HepG2 (cell line): ENCODE data around the gene TAPBP.

Source experiments
- MTA1 ChIP-seq: sonication (generic); formaldehyde crosslinking; IDR thresholded peaks from 2 replicates; pipeline ENCODE4 v1.4.0; 2020; ENCODE audit warnings: missing genetic modification reagents, mild to moderate bottlenecking, borderline replicate concordance
- TF ChIP-seq, protein P1 (sequence below): sonication (generic); formaldehyde crosslinking; IDR thresholded peaks from 2 replicates; pipeline ENCODE4 v1.5.0; 2020; ENCODE audit warnings: mild to moderate bottlenecking, missing genetic modification reagents, moderate library complexity

DNA sequence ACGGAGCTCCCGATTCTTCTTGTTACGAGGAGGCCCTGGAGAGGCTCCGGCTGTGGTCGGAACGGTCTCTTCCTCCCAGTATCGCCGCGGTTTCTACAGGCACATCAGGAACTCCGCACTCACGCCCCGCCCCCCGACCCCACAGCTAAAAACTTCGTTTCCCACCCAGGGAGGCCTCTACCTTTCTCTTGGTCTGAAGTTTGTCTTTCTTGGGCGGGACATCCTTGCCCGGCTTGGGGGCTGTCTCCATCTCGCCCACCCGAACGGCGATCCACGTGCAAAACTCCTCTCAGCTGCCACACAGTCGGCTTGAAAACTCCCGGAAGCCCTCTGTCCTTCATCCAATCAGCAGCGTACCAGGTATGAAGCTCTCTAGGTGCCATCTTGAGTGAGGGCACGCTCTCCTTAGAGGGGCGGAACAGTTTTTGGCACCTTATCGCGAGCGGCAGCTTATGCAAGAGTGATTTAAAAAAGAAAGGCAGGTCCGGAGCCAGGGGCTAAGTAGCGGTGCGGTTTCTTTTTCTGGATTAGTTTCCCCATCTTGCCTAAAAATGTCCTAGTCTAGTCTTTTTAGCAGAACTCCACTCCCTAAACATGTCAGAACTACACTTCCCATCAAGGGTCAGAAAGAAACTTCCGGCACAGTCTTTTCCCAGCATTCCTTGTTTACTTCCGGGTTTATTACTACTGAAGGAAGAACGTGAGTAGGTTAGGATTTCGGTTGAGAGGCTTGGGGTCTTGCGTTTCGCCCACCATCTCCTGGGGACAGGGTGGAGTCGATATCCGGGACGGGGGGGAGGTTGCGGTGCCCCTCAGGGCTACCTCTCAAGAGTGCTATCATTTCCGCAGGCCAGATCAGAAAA, 24.7 kb downstream of the TAPBP start, which contains the start of the genes PFDN6 and WDR46:
- TF ChIP-seq, protein P1, sequence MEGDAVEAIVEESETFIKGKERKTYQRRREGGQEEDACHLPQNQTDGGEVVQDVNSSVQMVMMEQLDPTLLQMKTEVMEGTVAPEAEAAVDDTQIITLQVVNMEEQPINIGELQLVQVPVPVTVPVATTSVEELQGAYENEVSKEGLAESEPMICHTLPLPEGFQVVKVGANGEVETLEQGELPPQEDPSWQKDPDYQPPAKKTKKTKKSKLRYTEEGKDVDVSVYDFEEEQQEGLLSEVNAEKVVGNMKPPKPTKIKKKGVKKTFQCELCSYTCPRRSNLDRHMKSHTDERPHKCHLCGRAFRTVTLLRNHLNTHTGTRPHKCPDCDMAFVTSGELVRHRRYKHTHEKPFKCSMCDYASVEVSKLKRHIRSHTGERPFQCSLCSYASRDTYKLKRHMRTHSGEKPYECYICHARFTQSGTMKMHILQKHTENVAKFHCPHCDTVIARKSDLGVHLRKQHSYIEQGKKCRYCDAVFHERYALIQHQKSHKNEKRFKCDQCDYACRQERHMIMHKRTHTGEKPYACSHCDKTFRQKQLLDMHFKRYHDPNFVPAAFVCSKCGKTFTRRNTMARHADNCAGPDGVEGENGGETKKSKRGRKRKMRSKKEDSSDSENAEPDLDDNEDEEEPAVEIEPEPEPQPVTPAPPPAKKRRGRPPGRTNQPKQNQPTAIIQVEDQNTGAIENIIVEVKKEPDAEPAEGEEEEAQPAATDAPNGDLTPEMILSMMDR: 0 out of 2 replicates have a peak, but pooled peaks have one; percentile 3
- TF ChIP-seq MTA1 (CRISPR knock-in tag): no peak
